ENCODE results near the gene BORA. TPM values are rescaled to one million over a fixed set of nuclear protein-coding genes. Genes with fewer than 3 reads are reported as not detected.

Gene BORA
- total RNA-seq, 1 experiment from 2014 or later, result 12.3 TPM

- TF ChIP-seq, protein P1, sequence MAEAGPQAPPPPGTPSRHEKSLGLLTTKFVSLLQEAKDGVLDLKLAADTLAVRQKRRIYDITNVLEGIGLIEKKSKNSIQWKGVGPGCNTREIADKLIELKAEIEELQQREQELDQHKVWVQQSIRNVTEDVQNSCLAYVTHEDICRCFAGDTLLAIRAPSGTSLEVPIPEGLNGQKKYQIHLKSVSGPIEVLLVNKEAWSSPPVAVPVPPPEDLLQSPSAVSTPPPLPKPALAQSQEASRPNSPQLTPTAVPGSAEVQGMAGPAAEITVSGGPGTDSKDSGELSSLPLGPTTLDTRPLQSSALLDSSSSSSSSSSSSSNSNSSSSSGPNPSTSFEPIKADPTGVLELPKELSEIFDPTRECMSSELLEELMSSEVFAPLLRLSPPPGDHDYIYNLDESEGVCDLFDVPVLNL (CRISPR knock-in tag; IDR thresholded peaks at IDR 0.05; ENCODE audit: borderline replicate concordance, low read depth), result no peak
- TF ChIP-seq, protein P2, sequence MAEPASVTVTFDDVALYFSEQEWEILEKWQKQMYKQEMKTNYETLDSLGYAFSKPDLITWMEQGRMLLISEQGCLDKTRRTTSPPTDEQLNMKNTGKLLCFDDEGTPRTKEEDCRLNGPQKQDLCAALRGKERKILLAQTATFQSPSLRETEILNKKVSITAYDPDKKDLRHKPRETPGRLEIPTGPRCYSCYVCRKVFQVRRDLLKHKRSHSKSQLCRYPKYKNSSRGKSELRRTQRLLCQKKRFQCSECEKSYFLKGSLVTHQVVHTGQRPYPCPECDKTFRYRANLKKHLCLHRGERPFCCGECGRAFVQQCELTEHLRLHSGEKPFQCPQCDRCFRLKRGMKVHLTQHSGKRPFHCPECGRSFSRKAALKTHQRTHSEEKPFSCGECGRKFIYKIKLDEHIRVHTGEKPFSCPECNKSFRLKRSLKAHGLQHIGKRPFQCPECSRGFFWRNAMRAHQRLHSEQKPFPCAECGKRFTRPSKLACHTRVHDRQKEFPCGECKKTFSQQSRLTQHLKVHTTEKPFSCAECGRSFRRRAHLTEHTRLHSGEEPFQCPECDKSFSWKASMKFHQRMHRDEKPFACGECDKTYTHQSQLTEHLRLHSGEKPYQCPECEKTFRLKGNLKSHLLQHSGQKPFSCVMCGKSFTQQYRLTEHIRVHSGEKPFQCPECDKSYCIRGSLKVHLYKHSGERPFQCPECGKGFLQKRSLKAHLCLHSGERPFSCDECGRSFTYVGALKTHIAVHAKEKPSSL (CRISPR knock-in tag; conservative IDR thresholded peaks at IDR 0.05), result no peak
- TF ChIP-seq SOX15 (CRISPR knock-in tag; IDR thresholded peaks at IDR 0.05), result no peak
These were observed 49.4 kb upstream of the BORA start (continued) for GRCh38 chr13:72678312-72678711.

DNA sequence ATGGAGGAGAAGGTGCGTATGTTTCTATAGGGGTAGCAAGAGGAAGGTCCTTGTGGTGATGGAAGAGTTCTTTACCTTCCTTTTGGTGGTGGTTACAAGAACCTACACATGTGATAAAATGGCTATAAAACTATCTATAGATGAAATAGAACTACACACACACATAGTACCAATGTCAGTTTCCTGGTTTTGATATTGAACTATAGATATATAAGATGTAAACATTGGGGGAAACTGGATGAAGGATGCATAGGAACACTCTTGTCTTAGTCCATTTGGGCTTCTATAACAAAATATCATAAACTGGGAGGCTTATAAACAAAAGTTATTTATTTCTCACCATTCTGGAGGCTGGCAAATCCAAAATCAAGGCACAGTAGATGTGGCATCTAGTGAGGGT is 47.4 kb upstream of the BORA start:
- H3K27ac Mint-ChIP-seq, result no peak overlapping the region
- no peaks in the 10 kb centered on the region for H3K36me3 Mint-ChIP-seq
- peaks cover 6% of the 10 kb centered on the region for H3K4me1 Mint-ChIP-seq
- no peak for ATAC-seq
- no peaks in the 10 kb centered on the region for H3K27me3 Mint-ChIP-seq (ENCODE audit: low read depth)
- H3K9me3 Mint-ChIP-seq, result peaks cover 10% of the 10 kb centered on the region; the same call in 1 of the 2 replicates
- CTCF ChIA-PET, result no interaction called here
- TF ChIP-seq, protein P3, sequence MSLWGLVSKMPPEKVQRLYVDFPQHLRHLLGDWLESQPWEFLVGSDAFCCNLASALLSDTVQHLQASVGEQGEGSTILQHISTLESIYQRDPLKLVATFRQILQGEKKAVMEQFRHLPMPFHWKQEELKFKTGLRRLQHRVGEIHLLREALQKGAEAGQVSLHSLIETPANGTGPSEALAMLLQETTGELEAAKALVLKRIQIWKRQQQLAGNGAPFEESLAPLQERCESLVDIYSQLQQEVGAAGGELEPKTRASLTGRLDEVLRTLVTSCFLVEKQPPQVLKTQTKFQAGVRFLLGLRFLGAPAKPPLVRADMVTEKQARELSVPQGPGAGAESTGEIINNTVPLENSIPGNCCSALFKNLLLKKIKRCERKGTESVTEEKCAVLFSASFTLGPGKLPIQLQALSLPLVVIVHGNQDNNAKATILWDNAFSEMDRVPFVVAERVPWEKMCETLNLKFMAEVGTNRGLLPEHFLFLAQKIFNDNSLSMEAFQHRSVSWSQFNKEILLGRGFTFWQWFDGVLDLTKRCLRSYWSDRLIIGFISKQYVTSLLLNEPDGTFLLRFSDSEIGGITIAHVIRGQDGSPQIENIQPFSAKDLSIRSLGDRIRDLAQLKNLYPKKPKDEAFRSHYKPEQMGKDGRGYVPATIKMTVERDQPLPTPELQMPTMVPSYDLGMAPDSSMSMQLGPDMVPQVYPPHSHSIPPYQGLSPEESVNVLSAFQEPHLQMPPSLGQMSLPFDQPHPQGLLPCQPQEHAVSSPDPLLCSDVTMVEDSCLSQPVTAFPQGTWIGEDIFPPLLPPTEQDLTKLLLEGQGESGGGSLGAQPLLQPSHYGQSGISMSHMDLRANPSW (CRISPR knock-in tag; conservative IDR thresholded peaks at IDR 0.05; ENCODE audit: low read depth), result no peak
- TF ChIP-seq SMAD4 (CRISPR knock-in tag; IDR thresholded peaks at IDR 0.05) (no peak), ZNF219 (CRISPR knock-in tag; IDR thresholded peaks at IDR 0.05; ENCODE audit: borderline replicate concordance) (no peak), FOXJ3 (CRISPR knock-in tag; IDR thresholded peaks at IDR 0.05; ENCODE audit: borderline replicate concordance) (no peak)
- no peak for DNase-seq (ENCODE audit: low spot score)
- POLR2A ChIA-PET, result no interaction called here
- no peak overlapping the region for H3K4me3 Mint-ChIP-seq

- DNase-seq (ENCODE audit: low spot score) (no peak), ATAC-seq (no peak)
- Mint-ChIP-seq H3K36me3 (peaks cover 5% of the 10 kb centered on the region; the same call in 1 of the 2 replicates), H3K4me1 (no peaks in the 10 kb centered on the region), H3K27me3 (ENCODE audit: low read depth) (no peaks in the 10 kb centered on the region), H3K4me3 (no peak overlapping the region), H3K9me3 (peaks cover 19% of the 10 kb centered on the region), H3K27ac (no peak overlapping the region)
- CTCF ChIA-PET, result no interaction called here
- no peak for TF ChIP-seq NR3C1 (CRISPR knock-in tag; conservative IDR thresholded peaks at IDR 0.05; ENCODE audit: low read depth)
- TF ChIP-seq ZNF138 (CRISPR knock-in tag; conservative IDR thresholded peaks at IDR 0.05), result no peak
- no peak for TF ChIP-seq CREM (CRISPR knock-in tag; IDR thresholded peaks at IDR 0.05)
- TF ChIP-seq ERG (CRISPR knock-in tag; IDR thresholded peaks at IDR 0.05), result no peak
- no peak for TF ChIP-seq RELA (CRISPR knock-in tag; IDR thresholded peaks at IDR 0.05; ENCODE audit: borderline replicate concordance)
- no peak for TF ChIP-seq MXD4 (CRISPR knock-in tag; IDR thresholded peaks at IDR 0.05; ENCODE audit: borderline replicate concordance)
- TF ChIP-seq TEAD1 (CRISPR knock-in tag; IDR thresholded peaks at IDR 0.05), result no peak
- TF ChIP-seq, protein P4, sequence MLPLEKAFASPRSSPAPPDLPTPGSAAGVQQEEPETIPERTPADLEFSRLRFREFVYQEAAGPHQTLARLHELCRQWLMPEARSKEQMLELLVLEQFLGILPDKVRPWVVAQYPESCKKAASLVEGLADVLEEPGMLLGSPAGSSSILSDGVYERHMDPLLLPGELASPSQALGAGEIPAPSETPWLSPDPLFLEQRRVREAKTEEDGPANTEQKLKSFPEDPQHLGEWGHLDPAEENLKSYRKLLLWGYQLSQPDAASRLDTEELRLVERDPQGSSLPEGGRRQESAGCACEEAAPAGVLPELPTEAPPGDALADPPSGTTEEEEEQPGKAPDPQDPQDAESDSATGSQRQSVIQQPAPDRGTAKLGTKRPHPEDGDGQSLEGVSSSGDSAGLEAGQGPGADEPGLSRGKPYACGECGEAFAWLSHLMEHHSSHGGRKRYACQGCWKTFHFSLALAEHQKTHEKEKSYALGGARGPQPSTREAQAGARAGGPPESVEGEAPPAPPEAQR (CRISPR knock-in tag; IDR thresholded peaks at IDR 0.05), result no peak
- no peak for TF ChIP-seq FOXP1 (CRISPR knock-in tag; IDR thresholded peaks at IDR 0.05; ENCODE audit: borderline replicate concordance)
- TF ChIP-seq, protein P5, sequence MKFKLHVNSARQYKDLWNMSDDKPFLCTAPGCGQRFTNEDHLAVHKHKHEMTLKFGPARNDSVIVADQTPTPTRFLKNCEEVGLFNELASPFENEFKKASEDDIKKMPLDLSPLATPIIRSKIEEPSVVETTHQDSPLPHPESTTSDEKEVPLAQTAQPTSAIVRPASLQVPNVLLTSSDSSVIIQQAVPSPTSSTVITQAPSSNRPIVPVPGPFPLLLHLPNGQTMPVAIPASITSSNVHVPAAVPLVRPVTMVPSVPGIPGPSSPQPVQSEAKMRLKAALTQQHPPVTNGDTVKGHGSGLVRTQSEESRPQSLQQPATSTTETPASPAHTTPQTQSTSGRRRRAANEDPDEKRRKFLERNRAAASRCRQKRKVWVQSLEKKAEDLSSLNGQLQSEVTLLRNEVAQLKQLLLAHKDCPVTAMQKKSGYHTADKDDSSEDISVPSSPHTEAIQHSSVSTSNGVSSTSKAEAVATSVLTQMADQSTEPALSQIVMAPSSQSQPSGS (CRISPR knock-in tag; IDR thresholded peaks at IDR 0.05; ENCODE audit: borderline replicate concordance, low read depth), result no peak
- POLR2A ChIA-PET, result no interaction called here
These were observed 41.0 kb upstream of the BORA start for GRCh38 chr13:72686766-72687165.

Data from WTC11 (cell line).